Activated gamma-delta T cell treated with Interleukin-2 at 50 U/mL for 16 hours (primary cell): Measurements from ENCODE around the gene FBF1.
"Not testable (repeated sequence)": the region's sequence is repeated elsewhere in the genome, so short reads cannot be mapped to it uniquely, and the experiment has no call there.

ENCODE experiments used
- DNase-seq: peaks from one replicate; pipeline ENCODE4 v3.0.0-alpha.2; 2020

Gene FBF1

DNA sequence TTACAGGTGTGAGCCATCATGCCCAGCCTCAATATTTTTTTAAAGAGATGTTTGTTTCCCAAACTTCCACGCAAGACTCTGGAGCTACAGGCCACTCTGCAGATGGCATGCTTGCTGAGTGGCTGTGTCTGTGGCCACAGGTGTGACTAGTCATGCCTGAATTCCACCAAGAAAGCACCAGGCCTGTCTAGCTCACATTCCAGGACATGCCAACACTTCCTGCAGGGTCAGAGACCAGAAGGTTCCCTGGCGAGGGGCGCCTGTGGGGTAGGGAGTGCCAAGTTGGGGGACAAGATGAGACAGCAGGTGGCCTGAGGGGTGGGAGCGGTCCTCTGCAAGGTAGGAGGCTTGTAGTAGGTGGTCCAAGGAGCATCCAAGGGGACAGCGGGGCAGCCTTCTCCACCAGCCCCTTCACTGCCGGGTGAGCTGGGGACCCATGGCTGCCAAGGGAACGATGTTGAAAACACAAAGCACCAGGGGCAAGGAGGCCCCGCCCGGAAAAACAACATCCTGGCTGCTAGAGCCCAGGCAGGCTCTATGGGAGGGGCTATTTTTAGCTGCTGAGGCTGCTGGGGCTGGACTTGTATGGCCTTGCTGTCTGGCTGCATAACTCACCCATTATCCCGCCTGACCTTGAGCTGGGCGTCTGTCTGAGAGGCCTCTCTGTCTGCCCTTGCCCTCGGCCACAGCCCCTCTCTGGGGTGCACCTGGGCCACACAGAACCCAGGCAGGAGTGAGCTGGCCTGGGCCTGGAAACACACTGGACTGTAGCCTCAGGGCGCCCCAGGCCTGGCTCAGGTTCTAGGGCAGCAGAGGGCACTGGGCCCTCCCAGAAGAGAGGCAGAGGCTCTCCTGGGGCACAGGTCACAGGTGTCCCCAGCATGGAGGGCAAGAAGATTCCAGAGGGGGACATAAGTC, 68.1 kb downstream of the FBF1 start:
- DNase-seq: peak; percentile 65

- DNase-seq: not testable (repeated sequence)
Observed at GRCh38 chr17:75870228-75870627, 70.6 kb downstream of the FBF1 start.

- DNase-seq: no peak
Observed at GRCh38 chr17:75869282-75870141, 71.3 kb downstream of the FBF1 start.

GRCh38 chr17:75868730-75869281, 72.0 kb downstream of the FBF1 start:
- not testable (repeated sequence) for DNase-seq

DNA sequence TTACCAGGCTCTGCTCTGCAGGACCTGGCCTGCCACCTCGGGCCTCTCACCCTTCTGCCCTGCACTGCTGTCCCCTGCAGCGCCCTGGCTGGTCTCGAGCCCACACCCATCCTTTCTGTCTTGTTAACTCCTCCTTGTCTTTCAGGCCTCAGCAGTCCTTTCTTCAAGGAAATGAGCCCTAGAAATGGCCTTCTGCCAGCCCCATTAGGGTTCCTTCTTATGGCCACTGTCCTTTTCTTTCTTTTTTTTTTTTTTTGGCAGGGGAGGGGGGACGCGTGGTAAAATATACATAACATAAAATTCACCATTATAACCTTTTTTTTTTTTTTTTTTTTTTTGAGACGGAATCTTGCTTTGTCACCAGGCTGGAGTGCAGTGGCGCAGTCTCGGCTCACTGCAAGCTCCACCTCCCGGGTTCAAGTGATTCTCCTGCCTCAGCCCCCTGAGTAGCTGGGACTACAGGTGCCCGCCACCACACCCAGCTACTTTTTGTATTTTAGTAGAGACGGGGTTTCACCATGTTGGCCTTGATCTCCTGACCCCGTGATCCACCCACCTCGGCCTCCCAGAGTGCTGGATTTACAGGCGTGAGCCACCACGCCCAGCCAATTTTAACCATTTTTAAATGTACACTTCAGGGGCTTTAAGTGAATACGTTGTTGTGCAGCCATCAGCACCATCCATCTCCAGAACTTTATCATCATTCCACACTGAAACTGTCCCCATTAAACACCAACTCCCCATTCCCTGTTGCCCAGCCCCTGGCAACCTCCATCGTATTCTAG, 75.2 kb downstream of the FBF1 start:
- DNase-seq: not testable (repeated sequence)

GRCh38 chr17:75864887-75865286, 76.0 kb downstream of the FBF1 start:
- not testable (repeated sequence) for DNase-seq

GRCh38 chr17:75864448-75864871, 76.4 kb downstream of the FBF1 start:
- peak; percentile 49 for DNase-seq

GRCh38 chr17:75861927-75862317, 78.9 kb downstream of the FBF1 start:
- no peak for DNase-seq
